ENCODE data around the gene L1TD1. TPM values are rescaled to one million over a fixed set of nuclear protein-coding genes. Genes with fewer than 3 reads are reported as not detected.
"Not testable (repeated sequence)": the region's sequence is repeated elsewhere in the genome, so short reads cannot be mapped to it uniquely, and the experiment has no call there.

Gene L1TD1
- total and polyA plus RNA-seq, 2 experiments from 2014 or later = 283 to 628 TPM

- not testable (repeated sequence) for H3K27me3 ChIP-seq (ENCODE audit: insufficient read depth); H3K36me3 Mint-ChIP-seq (ENCODE audit: low read depth)
Measured at GRCh38 chr1:62244380-62244779, 49.7 kb downstream of the L1TD1 start.

GRCh38 chr1:62245201-62245600 is 50.6 kb downstream of the L1TD1 start:
- H3K36me3 ChIP-seq (ENCODE audit: insufficient read depth) = no peaks in the 10 kb centered on the region
- no peaks in the 10 kb centered on the region for H3K4me1 ChIP-seq (ENCODE audit: insufficient read depth)
- H3K27ac Mint-ChIP-seq = no peak overlapping the region
- peaks cover 10% of the 10 kb centered on the region for H3K36me3 Mint-ChIP-seq (ENCODE audit: low read depth)
- H3K4me3 Mint-ChIP-seq = no peak overlapping the region
- H4K20me1 ChIP-seq (replicated peaks; ENCODE audit: insufficient read depth) = no peaks in the 10 kb centered on the region
- no peaks in the 10 kb centered on the region for H3K27me3 ChIP-seq (ENCODE audit: insufficient read depth)
- no peak overlapping the region for H2AFZ ChIP-seq
- ATAC-seq = no peak
- no peak overlapping the region for H3K27ac ChIP-seq (ENCODE audit: low read depth)
- H3K4me2 ChIP-seq = no peak overlapping the region; the same call in 1 of the 2 replicates
- peaks cover 12% of the 10 kb centered on the region; the same call in 2 of the 3 replicates for H3K9me3 Mint-ChIP-seq
- peaks cover 9% of the 10 kb centered on the region; the same call in 1 of the 3 replicates for H3K4me1 Mint-ChIP-seq
- TF ChIP-seq NANOG (IDR thresholded peaks at IDR 0.05; ENCODE audit: borderline replicate concordance) (no peak), CTCF (conservative IDR thresholded peaks at IDR 0.05; ENCODE audit: low read depth in 2 of 2) (no peak), ZNF331 (CRISPR knock-in tag; IDR thresholded peaks at IDR 0.05; ENCODE audit: low read depth) (no peak), POLR2AphosphoS5 (IDR thresholded peaks at IDR 0.05; ENCODE audit: low read depth) (no peak), REST (IDR thresholded peaks at IDR 0.05; ENCODE audit: unreplicated experiment) (no peak)
- H3F3A ChIP-seq (replicated peaks; ENCODE audit: low read depth) = 0 out of 2 replicates have a peak, but pooled peaks cover 13% of the 10 kb centered on the region
- DNase-seq (ENCODE audit: low spot score) = no peak
- H3K4me3 ChIP-seq = no peak overlapping the region
- H3K79me2 ChIP-seq (replicated peaks; ENCODE audit: insufficient read depth) = no peaks in the 10 kb centered on the region
- peaks cover 5% of the 10 kb centered on the region for H3K27me3 Mint-ChIP-seq (ENCODE audit: insufficient read depth, low read depth, poor library complexity)
- no peaks in the 10 kb centered on the region for H3K9me2 ChIP-seq (ENCODE audit: insufficient read depth)

More at GRCh38 chr1:62244380-62244779, 49.7 kb downstream of the L1TD1 start:
- ATAC-seq; H3K27me3 Mint-ChIP-seq (ENCODE audit: insufficient read depth, low read depth, poor library complexity); H2AFZ ChIP-seq; H3K27ac Mint-ChIP-seq; DNase-seq (ENCODE audit: low spot score); H3K36me3 ChIP-seq (ENCODE audit: insufficient read depth); H3K4me3 ChIP-seq; H3K4me1 ChIP-seq (ENCODE audit: insufficient read depth); H4K20me1 ChIP-seq (replicated peaks; ENCODE audit: insufficient read depth); H3K4me3 Mint-ChIP-seq; H3K27ac ChIP-seq (ENCODE audit: low read depth); H3K9me2 ChIP-seq (ENCODE audit: insufficient read depth); H3K79me2 ChIP-seq (replicated peaks; ENCODE audit: insufficient read depth); H3K4me1 Mint-ChIP-seq; H3K4me2 ChIP-seq: not testable (repeated sequence)
- H3K9me3 Mint-ChIP-seq = peaks cover 12% of the 10 kb centered on the region; the same call in 2 of the 3 replicates
- 0 out of 2 replicates have a peak, but pooled peaks cover 13% of the 10 kb centered on the region for H3F3A ChIP-seq (replicated peaks; ENCODE audit: low read depth)

Measured in GM23338 (cell line).